Esophagus squamous epithelium (tissue), 4 donors: Measurements from ENCODE around the gene GLIPR2.

Experiments
- POLR2A ChIP-seq, 4 donors: fragments of 450-650 bp; IDR thresholded peaks; one replicate each; pipeline ENCODE4 v1.6.1; 2017; ENCODE audit warnings: antibody characterized with exemption in 4 of 4, mild to moderate bottlenecking in 4 of 4, moderate library complexity in 3 of 4
- TF ChIP-seq, protein P1 (sequence below), 6 experiments: fragments of 450-650 bp in 4 of 6; fragments of 200-600 bp in 2 of 6; sonication (generic) in 2 of 6; IDR thresholded peaks; one replicate each; pipeline ENCODE4 v1.5.1; 2016 to 2019; ENCODE audit warnings: antibody characterized with exemption in 6 of 6, mild to moderate bottlenecking in 4 of 6, moderate library complexity in 4 of 6

DNA sequence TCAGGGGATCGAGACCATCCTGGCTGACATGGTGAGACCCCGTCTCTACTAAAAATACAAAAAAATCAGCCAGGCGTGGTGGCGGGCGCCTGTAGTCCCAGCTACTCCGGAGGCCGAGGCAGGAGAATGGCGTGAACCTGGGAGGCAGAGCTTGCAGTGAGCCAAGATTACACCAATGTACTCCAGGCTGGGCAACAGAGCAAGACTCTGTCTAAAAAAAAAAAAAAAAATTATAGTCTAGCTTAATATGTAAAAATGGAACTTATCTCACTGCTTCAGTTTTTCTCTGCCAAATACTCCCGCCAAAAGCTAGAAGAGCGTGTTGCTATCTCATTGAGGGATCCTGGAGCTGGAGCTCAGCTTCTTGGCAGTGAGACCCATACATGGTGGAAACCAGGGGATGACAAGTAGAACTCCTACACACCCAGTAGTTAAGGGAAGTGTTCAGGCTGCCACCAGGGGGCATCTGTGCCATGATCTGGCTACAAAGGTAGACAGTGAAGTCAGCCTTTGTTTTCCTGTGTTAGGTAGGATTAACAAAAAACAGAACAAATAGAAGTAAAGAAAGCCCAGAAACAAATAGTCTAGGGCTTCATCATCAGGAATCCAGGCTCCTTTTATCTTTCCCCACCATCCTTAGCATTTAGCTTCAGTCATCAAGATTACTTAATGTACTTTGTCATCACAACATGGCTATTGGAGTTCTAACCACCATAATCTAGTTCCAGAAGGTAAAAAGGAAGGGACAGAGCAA lies 33.6 kb upstream of the GLIPR2 start:
- no peak for TF ChIP-seq POLR2A (IDR thresholded peaks at IDR 0.05)
- TF ChIP-seq, protein P1, sequence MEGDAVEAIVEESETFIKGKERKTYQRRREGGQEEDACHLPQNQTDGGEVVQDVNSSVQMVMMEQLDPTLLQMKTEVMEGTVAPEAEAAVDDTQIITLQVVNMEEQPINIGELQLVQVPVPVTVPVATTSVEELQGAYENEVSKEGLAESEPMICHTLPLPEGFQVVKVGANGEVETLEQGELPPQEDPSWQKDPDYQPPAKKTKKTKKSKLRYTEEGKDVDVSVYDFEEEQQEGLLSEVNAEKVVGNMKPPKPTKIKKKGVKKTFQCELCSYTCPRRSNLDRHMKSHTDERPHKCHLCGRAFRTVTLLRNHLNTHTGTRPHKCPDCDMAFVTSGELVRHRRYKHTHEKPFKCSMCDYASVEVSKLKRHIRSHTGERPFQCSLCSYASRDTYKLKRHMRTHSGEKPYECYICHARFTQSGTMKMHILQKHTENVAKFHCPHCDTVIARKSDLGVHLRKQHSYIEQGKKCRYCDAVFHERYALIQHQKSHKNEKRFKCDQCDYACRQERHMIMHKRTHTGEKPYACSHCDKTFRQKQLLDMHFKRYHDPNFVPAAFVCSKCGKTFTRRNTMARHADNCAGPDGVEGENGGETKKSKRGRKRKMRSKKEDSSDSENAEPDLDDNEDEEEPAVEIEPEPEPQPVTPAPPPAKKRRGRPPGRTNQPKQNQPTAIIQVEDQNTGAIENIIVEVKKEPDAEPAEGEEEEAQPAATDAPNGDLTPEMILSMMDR (IDR thresholded peaks at IDR 0.05): peak; percentile 71 to 85 (median 82)
